PFSK-1 (cell line): ENCODE data around the gene RMI2.

Experiments used
- FOXP2 ChIP-seq: optimal IDR thresholded peaks from 2 replicates; pipeline ENCODE3; 2011; ENCODE audit warnings: borderline replicate concordance, control low read depth, inconsistent platforms; ENCODE audit not compliant: insufficient read depth; ENCODE audit errors: extremely low read length, extremely low read depth
- POLR2AphosphoS5 ChIP-seq: IDR thresholded peaks from 2 replicates; pipeline ENCODE4 v1.6.1; 2012; ENCODE audit warnings: low read depth, mild to moderate bottlenecking, control low read depth, low read length, moderate library complexity
- SIN3A ChIP-seq: IDR thresholded peaks from 2 replicates; pipeline ENCODE4 v1.6.1; 2012; ENCODE audit warnings: mild to moderate bottlenecking, low read length, moderate library complexity, borderline replicate concordance; ENCODE audit not compliant: insufficient read depth
- TAF1 ChIP-seq: IDR thresholded peaks from 2 replicates; pipeline ENCODE4 v1.6.1; 2012; ENCODE audit warnings: low read length, control low read depth, borderline replicate concordance; ENCODE audit not compliant: insufficient read depth
- TF ChIP-seq, protein P1 (sequence below), 2 experiments: IDR thresholded peaks; 2 replicates each; pipeline versions ENCODE4 v1.6.1 to v1.8.0; 2011 to 2012; ENCODE audit warnings: low read depth in 2 of 2, low read length in 2 of 2, control low read depth in 1 of 2, inconsistent platforms in 1 of 2, mild to moderate bottlenecking in 1 of 2, moderate library complexity in 1 of 2; ENCODE audit not compliant: insufficient read depth in 1 of 2

The RMI2 gene

DNA sequence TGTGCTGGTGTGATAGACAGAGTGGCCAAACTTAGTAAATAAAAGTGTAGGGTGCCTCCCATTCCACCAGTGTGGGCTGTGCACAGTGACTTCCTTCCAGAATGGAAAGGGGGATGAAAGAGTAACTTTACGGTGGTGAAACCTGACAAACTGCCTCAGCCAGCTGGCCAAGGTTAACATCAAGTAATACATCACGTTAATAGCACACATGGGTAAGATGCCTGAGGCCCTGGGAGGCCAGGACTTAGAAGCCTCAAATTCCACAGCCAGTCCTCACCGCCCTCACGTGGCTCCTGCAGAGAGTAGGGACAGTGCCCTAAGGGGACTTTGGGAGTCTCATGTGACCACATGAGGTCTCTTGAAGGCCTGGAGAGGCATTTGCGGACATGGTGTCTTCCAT is 14.1 kb downstream of the RMI2 start:
- TF ChIP-seq FOXP2 (no peak), POLR2AphosphoS5 (no peak), SIN3A (no peak), TAF1 (no peak)
- TF ChIP-seq, protein P1, sequence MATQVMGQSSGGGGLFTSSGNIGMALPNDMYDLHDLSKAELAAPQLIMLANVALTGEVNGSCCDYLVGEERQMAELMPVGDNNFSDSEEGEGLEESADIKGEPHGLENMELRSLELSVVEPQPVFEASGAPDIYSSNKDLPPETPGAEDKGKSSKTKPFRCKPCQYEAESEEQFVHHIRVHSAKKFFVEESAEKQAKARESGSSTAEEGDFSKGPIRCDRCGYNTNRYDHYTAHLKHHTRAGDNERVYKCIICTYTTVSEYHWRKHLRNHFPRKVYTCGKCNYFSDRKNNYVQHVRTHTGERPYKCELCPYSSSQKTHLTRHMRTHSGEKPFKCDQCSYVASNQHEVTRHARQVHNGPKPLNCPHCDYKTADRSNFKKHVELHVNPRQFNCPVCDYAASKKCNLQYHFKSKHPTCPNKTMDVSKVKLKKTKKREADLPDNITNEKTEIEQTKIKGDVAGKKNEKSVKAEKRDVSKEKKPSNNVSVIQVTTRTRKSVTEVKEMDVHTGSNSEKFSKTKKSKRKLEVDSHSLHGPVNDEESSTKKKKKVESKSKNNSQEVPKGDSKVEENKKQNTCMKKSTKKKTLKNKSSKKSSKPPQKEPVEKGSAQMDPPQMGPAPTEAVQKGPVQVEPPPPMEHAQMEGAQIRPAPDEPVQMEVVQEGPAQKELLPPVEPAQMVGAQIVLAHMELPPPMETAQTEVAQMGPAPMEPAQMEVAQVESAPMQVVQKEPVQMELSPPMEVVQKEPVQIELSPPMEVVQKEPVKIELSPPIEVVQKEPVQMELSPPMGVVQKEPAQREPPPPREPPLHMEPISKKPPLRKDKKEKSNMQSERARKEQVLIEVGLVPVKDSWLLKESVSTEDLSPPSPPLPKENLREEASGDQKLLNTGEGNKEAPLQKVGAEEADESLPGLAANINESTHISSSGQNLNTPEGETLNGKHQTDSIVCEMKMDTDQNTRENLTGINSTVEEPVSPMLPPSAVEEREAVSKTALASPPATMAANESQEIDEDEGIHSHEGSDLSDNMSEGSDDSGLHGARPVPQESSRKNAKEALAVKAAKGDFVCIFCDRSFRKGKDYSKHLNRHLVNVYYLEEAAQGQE (IDR thresholded peaks at IDR 0.05; ENCODE audit: insufficient read depth in 1 of 2, low read depth in 2 of 2, low read length in 2 of 2): no peak

DNA sequence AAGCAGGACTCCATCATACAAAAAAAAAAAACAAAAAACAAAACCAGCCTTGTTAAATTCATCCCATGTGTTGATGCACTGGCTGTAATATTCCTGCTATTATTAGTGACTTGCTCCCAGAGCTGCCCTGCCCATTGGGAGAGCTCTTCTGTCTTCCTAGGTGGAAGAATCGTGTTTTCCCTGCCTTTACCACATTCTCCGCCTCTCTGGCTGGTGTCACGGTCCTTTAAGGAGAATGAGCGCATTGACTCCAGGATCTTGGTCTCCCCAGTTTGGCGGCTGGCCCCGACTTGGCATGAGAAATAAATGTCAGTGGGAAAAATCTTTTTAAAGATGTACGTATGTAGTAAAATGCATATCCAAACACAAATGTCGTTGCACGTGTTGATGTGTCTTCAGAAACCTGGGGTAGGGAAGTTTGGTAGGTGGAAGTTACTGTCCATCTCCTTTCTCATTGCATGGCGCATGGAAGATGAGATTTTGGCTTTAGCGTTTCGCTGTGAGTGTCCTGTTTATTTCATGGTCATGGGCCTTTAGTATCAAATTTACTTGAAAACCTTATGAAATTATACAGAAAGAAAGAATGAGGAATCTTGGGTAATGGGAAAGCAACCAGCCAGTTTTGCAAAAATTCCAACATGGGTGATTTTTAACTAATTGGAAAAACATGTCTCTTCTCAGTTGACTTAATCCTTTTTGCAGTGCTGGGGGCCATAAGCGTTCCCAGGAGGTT is 15.5 kb downstream of the RMI2 start:
- TF ChIP-seq SIN3A: no peak
- no peak for TF ChIP-seq FOXP2
- no peak for TF ChIP-seq POLR2AphosphoS5
- TF ChIP-seq, protein P1 (IDR thresholded peaks at IDR 0.05; ENCODE audit: insufficient read depth in 1 of 2, low read depth in 2 of 2, low read length in 2 of 2): no peak
- TF ChIP-seq TAF1: no peak

DNA sequence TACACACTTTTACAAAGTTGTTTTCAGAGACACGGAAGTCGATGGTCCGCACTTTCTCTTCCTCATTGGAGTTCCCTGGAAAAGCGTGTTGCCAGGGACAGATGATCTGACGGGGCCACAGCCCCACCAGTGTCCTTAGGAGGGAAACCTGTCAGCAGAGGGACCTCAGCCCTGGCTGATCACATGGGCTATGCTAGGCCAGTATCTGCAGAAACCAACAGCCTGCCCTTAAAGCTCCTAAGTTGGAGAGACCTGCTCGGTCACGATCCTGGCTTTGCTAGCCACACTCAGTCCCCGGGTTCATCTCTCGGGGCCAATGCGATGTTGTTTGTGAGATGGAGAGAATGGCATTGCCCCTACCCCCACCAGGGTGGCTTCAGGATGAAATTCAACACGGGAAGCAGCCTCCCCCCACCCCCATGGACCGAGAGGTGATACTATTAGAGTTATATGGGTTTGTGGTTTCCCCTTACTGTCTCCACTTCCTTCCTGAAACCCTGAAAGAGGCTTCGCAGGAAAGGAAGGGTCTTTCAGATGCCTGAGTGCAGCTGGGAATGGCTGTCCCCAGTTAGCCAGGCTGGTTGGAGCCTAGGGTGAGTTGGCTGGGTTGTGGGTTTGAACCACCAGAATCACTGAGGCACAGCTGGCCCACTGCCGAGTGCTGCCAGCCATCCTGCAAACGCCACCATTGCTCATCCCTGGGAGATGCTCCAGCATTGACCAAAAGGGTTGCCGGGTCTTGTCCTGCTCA is 16.6 kb downstream of the RMI2 start:
- TF ChIP-seq FOXP2 (no peak), TAF1 (no peak), POLR2AphosphoS5 (no peak), SIN3A (no peak)
- TF ChIP-seq, protein P1 (IDR thresholded peaks at IDR 0.05; ENCODE audit: insufficient read depth in 1 of 2, low read depth in 2 of 2, low read length in 2 of 2): no peak

DNA sequence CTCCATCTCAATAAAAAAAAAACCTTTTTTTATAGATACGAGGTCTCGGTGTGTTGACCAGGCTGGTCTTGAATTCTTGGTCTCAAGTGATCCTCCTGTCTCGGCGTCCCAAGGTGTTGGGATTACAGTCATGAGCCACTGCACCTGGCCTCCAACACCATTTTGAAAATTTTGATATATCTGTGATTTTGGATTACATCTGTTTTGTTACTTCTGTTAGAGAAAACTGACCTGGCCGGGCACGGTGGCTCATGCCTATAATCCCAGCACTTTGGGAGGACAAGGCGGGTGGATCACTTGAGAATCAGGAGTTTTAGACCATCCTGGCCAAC is 18.6 kb downstream of the RMI2 start:
- TF ChIP-seq FOXP2 (no peak), POLR2AphosphoS5 (no peak)

DNA sequence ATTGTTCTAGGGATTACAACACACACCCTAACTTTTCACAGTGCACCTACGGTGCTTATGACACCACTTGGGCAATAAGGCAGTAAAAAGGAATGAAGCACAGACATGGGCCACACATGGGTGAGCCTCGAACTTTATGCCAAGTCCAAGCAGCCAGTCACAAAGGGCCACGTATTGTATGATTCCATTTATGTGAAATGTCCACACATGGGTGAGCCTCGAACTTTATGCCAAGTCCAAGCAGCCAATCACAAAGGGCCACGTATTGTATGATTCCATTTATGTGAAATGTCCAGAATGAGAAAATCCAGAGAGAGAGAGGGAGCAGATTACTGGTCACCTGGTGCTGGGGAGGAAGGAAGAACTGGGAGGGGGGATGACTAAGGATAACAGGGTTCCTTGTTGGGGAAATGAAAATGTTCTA is 22.2 kb downstream of the RMI2 start:
- TF ChIP-seq POLR2AphosphoS5 (no peak), TAF1 (no peak), FOXP2 (no peak), SIN3A (no peak)
- TF ChIP-seq, protein P1 (IDR thresholded peaks at IDR 0.05; ENCODE audit: insufficient read depth in 1 of 2, low read depth in 2 of 2, low read length in 2 of 2): no peak
